ENCODE measurements around the gene ARSB.

ARSB gene

DNA sequence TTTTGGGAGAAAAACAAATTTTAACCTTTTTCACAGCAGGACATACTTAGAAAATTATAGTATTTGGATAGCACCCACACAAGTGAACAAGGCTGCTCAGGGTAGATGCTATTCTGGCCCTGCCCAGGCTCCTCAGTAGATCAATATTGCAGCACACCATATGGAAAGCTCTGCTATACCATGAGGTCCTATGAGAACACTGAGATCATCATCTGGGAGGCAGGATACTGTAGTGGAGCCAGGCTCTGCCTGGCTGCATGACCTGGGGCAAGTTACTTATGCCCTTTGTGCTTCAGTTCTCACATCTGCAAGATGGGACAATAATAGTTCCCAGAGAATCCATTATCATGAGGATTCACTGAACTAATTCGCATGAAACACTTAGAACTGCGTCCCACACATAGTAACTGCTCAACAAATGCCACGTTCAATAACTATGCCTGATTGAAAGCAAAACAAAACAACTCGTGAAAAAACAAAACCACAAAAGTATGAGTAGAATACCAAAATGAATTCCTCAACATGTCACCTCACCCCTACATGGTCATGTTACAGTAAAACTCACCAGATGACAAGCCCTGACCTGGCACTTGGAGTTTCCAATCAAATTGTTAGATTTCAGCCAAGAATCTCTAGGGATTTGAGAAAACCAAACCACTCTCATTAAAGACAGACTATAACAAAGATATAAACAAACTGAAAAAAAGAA is 31.9 kb downstream of the ARSB start:
- ChIA-PET POLR2A (no interaction called here), CTCF (no interaction called here)
- no peak for TF ChIP-seq NFRKB (IDR thresholded peaks at IDR 0.05)
- no peak for TF ChIP-seq L3MBTL2 (conservative IDR thresholded peaks at IDR 0.05)
- TF ChIP-seq SP1 (IDR thresholded peaks at IDR 0.05): no peak
- TF ChIP-seq PKNOX1 (IDR thresholded peaks at IDR 0.05): no peak
- TF ChIP-seq ZNF384 (IDR thresholded peaks at IDR 0.05): no peak
- TF ChIP-seq FOXK2 (IDR thresholded peaks at IDR 0.05): no peak
- TF ChIP-seq BHLHE40 (IDR thresholded peaks at IDR 0.05; ENCODE audit: borderline replicate concordance): no peak
- no peak for TF ChIP-seq CTBP1 (IDR thresholded peaks at IDR 0.05; ENCODE audit: borderline replicate concordance)
- TF ChIP-seq SUZ12 (IDR thresholded peaks at IDR 0.05): no peak
- no peak for TF ChIP-seq LEF1 (IDR thresholded peaks at IDR 0.05; ENCODE audit: borderline replicate concordance)
- no peak for TF ChIP-seq ARNT (IDR thresholded peaks at IDR 0.05)
- no peak for TF ChIP-seq ELF4 (IDR thresholded peaks at IDR 0.05)
- no peak for TF ChIP-seq FOXM1 (IDR thresholded peaks at IDR 0.05; ENCODE audit: borderline replicate concordance)
- no peak for TF ChIP-seq HDGF (IDR thresholded peaks at IDR 0.05; ENCODE audit: borderline replicate concordance)
- TF ChIP-seq TARDBP (IDR thresholded peaks at IDR 0.05): no peak
- TF ChIP-seq FOXA1 (IDR thresholded peaks at IDR 0.05): no peak
- no peak for DNase-seq (ENCODE audit: extremely low spot score)

DNA sequence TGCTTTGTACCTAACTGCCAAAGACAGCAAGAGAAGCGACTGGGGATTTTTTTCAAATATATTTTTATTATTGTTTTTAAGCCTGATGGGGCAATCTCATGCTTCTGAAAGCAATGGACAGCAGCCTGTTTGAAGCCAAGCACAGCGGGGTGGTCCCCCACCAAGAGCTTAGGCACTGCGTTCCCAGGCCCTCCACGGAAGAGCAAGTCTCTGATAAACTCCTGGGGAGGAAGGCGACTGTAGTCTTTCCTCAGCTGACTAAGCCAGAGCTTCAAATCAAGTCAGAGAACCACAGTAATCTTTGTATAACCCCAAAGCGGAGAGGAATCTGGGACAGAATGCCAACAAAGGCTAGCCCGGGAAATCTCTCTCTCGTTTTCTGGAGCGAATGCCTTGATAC is 54.4 kb downstream of the ARSB start:
- ChIA-PET CTCF (interaction anchor here (0.6 to 0.7 kb wide), 3 partner anchors 22 to 398 kb away, joined by 3 to 4 read pairs (median 3); no protein-coding TSS in a partner anchor), POLR2A (no interaction called here)
- DNase-seq (ENCODE audit: extremely low spot score): no peak
- TF ChIP-seq LEF1 (IDR thresholded peaks at IDR 0.05; ENCODE audit: borderline replicate concordance) (no peak), BHLHE40 (IDR thresholded peaks at IDR 0.05; ENCODE audit: borderline replicate concordance) (no peak), FOXA1 (IDR thresholded peaks at IDR 0.05) (no peak), ARNT (IDR thresholded peaks at IDR 0.05) (no peak), TARDBP (IDR thresholded peaks at IDR 0.05) (no peak), L3MBTL2 (conservative IDR thresholded peaks at IDR 0.05) (no peak)

- no peak for DNase-seq (ENCODE audit: extremely low spot score)
- POLR2A ChIA-PET: no interaction called here
- CTCF ChIA-PET: no interaction called here
- TF ChIP-seq BHLHE40 (IDR thresholded peaks at IDR 0.05; ENCODE audit: borderline replicate concordance) (no peak), L3MBTL2 (conservative IDR thresholded peaks at IDR 0.05) (no peak), TARDBP (IDR thresholded peaks at IDR 0.05) (no peak), ZNF384 (IDR thresholded peaks at IDR 0.05) (no peak), FOXK2 (IDR thresholded peaks at IDR 0.05) (no peak), CTBP1 (IDR thresholded peaks at IDR 0.05; ENCODE audit: borderline replicate concordance) (no peak)
Observed at GRCh38 chr5:78929833-78930232, 55.3 kb downstream of the ARSB start.

- DNase-seq (ENCODE audit: extremely low spot score): peak; percentile 40
- TF ChIP-seq ZNF384 (IDR thresholded peaks at IDR 0.05) (0 out of 2 replicates have a peak, but pooled peaks have one; percentile 35), BHLHE40 (IDR thresholded peaks at IDR 0.05; ENCODE audit: borderline replicate concordance) (no peak), LEF1 (IDR thresholded peaks at IDR 0.05; ENCODE audit: borderline replicate concordance) (no peak), TARDBP (IDR thresholded peaks at IDR 0.05) (no peak), ELF4 (IDR thresholded peaks at IDR 0.05) (no peak), PKNOX1 (IDR thresholded peaks at IDR 0.05) (no peak)
- ChIA-PET CTCF (interaction anchor here (0.6 to 2.5 kb wide), 2 partner anchors 27 to 28 kb away, joined by 3 to 7 read pairs; no protein-coding TSS in a partner anchor), POLR2A (interaction anchor here (0.5 to 1.4 kb wide), 3 partner anchors 20 to 577 kb away, joined by 3 to 5 read pairs (median 4); partner anchors contain the start of gene ARSB)
Observed at GRCh38 chr5:78927657-78928282, 57.3 kb downstream of the ARSB start.

GRCh38 chr5:78926252-78926651 is 58.9 kb downstream of the ARSB start:
- ChIA-PET CTCF (interaction anchor here (0.5 to 2.5 kb wide), 2 partner anchors 27 to 42 kb away, joined by 5 to 7 read pairs; no protein-coding TSS in a partner anchor), POLR2A (interaction anchor here (1.4 kb wide), 1 partner anchor 59 kb away, joined by 4 read pairs; the partner anchor contains the start of gene ARSB)
- TF ChIP-seq ELF4 (IDR thresholded peaks at IDR 0.05): no peak
- no peak for DNase-seq (ENCODE audit: extremely low spot score)

DNA sequence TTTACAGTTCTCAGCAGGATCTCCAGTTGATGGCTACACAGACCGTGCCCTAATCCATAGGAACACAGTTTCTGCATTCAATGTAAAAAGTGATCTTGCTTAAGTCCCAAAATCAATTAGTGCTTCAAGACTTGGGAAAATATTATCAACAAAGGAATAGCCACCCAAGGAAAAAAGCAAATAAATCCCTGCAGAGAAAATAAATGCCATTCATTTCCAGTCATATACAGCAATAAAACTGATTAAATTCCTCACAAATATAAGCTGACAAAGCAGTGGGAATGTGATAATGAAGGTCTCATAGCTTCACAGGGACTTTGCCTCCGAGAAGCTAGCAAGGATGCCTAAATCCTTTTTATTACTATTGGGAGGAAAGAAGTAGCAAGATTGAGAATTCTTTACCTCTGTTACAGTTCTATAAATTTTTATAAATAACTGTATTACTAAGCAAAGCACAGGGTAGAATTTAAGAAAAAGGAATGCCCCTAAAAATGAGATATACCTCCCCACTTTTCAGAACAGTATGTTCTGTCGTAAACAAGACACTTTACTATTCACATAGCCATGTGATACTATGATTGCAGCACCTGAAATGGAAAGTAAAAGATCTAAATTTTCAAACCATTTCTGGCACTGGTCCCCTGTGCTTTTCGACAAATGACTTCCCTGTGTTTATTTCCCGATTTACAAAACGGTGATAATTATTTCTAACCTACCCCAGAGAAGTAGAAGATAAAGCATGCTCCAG is 59.8 kb downstream of the ARSB start:
- ChIA-PET POLR2A (no interaction called here), CTCF (no interaction called here)
- no peak for TF ChIP-seq BHLHE40 (IDR thresholded peaks at IDR 0.05; ENCODE audit: borderline replicate concordance)
- no peak for TF ChIP-seq FOXK2 (IDR thresholded peaks at IDR 0.05)
- no peak for TF ChIP-seq L3MBTL2 (conservative IDR thresholded peaks at IDR 0.05)
- TF ChIP-seq PKNOX1 (IDR thresholded peaks at IDR 0.05): no peak
- no peak for DNase-seq (ENCODE audit: extremely low spot score)
